Measurements from ENCODE around the gene MRTFB. TPM values are rescaled to one million over a fixed set of nuclear protein-coding genes. Genes with fewer than 3 reads are reported as not detected.
"Not testable (repeated sequence)": the region's sequence is repeated elsewhere in the genome, so short reads cannot be mapped to it uniquely, and the experiment has no call there.

Gene MRTFB
- total RNA-seq, result 10 to 100 TPM in 1 of 2 experiments, 1 to 10 TPM in 1; 9.8 to 14.0 TPM

- ChIA-PET CTCF (no interaction called here), POLR2A (no interaction called here)
Measured at GRCh38 chr16:14070877-14071575, at the start of gene MRTFB. Gene MRTFB (plus strand): TSS chr16:14071319. CDS start chr16:14140607, 69,288 bp downstream.

GRCh38 chr16:14023526-14023925 is 47.6 kb upstream of the MRTFB start:
- POLR2A ChIA-PET, result not testable (repeated sequence)

DNA sequence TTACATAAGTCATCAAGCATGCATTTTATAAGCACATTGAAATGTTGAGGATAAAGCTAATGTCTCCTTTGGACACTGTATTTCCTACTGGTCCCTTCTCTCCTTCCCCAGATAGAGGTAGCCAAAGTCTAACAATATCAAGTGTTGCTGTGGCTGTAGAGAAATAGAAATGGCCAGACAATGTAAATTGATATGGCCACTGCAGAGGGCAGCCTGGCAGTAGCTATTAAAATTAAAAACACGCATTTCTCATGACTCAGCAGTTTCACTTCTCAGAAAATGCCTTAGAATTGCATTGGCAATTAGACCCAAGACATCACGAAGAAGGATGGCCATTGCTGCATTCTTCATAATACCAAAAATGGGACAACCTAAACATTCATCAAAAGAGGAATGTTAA is 46.8 kb upstream of the MRTFB start:
- CTCF ChIA-PET, result no interaction called here

More at GRCh38 chr16:14023526-14023925, 47.6 kb upstream of the MRTFB start:
- CTCF ChIA-PET, result not testable (repeated sequence)

DNA sequence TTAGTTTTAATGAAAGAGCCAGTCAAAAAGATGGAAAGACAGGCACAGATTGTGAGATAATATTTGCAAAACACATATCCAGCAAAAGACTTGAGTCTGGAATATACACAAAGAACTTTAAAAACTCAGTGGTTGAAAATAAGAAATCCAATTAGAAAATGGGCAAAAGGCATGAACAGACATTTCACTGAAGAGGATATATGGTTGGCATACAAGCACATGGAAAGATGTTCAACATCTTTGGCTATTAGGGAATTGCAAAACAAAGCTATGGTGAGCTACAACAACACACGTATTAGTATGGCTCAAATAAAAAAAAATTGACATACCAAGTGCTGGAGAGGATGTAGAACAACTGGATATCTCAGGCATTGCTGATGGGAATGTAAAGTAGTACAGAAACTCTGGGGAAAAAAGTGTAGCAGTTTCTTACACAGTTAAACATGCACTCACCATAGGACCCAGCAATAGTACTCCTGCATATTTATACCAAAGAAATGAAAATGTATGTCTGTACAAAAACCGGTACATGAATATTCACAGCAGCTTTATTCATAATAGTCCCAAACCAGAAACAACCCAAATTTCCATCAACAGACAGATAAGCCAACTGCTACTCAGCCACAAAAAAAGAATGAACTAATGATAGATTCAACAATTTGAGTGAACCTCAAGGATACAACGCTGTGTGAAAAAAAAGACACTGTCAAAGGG is 44.4 kb upstream of the MRTFB start:
- POLR2A ChIA-PET, result no interaction called here
- CTCF ChIA-PET, result no interaction called here

More for the DNA sequence above, 46.8 kb upstream of the MRTFB start:
- POLR2A ChIA-PET, result no interaction called here

DNA sequence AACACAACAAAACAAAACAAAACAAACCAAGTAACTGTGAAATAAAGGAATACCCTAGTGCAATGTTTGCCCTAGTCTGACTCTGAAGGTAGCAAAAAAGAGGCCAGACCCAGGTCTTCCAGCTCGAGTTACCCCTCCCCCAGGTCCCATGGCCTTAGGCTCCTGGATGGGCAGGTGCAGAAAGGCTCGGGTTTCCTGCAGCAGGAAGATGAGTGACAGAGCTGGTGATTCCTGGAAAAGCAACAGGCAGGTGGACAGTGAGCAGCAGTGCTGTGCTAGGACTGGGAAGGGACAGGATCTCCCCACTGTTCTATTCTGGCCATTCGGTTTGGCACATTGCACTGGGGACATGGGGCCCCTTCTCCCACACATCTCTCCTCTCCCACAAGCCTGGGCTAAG is 42.9 kb upstream of the MRTFB start:
- CTCF ChIA-PET, result no interaction called here
- POLR2A ChIA-PET, result no interaction called here

DNA sequence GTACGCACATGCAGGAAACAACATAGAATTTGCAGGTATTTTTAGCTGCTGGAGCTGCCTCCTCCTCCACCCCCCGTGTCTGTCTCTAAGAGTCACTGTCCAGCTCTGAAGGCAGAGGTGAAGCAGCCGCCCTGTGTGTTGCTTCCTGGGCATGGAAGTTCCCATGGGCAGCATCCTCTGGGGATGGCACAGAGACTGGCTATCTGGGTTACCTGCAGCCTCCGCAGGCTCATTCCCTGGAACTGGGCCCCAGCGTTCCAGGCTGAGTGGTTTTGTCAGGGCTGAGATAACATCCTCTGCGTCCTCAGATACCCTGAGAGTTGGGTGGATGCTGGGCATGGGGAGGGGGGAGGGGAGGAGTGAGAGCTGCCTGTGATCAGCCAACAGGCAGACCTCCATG is 41.5 kb upstream of the MRTFB start:
- ChIA-PET POLR2A (no interaction called here), CTCF (no interaction called here)

GRCh38 chr16:14035092-14035491 is 36.0 kb upstream of the MRTFB start:
- ChIA-PET POLR2A (no interaction called here), CTCF (no interaction called here)

DNA sequence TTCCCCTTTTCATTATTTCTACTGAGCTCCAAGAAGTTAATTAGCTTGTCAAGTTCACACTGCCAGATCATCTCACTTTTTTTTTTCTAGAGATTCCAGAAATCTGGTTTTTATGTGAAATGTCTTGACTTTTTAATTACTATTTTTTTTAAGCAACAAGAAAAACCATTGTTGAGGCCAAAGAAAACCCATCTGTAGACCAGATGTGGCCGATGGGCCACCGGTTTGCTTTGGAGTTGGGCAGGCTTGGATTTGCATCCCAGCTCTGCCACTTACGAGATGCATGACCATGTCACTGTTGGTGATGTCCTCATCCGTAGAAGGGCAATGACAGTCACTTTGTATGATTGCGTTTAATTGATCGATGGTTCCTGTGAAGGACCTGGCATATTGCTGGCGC is 34.2 kb upstream of the MRTFB start:
- POLR2A ChIA-PET, result no interaction called here
- CTCF ChIA-PET, result no interaction called here

DNA sequence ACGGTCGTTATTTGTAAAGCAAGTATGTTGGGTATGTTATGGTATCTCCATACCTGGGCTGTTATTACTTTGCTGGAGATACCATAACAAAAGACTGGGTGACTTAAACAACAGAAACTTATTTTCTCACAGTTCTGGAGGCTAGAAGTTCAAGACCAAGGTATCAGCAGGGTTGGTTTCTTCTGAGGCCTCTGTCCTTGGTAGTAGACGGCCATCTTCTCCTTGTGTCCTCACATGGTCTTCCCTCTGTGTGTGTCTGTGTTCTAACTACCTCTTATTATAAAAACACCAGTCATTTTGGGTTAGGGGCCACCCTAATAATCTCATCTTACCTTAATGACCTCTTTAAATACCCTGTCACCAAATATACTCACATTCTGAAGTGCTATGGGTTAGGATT is 33.2 kb upstream of the MRTFB start:
- POLR2A ChIA-PET, result no interaction called here
- CTCF ChIA-PET, result no interaction called here

DNA sequence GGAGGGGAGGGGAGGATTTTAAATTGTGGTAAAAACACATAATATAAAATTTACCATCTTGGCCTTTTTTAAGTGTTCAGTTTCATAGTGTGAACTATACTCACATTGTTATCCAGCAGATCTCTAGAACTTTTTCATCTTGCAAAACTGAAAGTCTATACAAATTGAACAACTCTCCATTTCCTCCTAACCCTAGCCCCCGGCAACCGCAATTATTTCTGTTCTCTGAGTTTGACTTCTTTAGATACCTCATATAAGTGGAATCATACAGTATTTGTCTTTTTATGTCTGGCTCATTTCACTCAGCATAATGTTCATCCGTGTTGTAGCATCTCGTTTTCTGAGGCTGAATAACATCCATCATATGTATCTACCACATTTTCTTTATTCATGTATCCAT is 30.0 kb upstream of the MRTFB start:
- POLR2A ChIA-PET, result no interaction called here
- CTCF ChIA-PET, result no interaction called here

GRCh38 chr16:14042706-14043105 is 28.4 kb upstream of the MRTFB start:
- POLR2A ChIA-PET, result no interaction called here
- CTCF ChIA-PET, result no interaction called here

DNA sequence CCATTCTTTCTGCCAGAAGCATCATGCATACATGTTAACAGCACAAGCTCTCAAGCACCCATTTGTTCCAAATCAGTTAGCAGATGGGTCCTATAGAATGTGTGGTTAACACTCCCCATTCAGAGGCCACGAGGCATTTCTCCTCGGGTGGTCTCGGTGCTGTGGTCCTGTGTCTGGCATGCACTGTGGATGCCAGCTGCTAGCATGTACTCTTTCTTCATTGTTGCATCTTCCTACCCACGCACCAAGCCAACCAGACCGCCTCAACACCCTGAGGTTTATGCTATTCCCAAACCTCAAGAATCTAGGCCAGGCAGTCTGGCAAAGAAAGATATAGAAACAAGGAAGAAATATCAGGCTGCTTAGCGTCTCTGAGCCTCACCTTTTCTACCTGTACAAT is 27.8 kb upstream of the MRTFB start:
- ChIA-PET CTCF (no interaction called here), POLR2A (no interaction called here)

DNA sequence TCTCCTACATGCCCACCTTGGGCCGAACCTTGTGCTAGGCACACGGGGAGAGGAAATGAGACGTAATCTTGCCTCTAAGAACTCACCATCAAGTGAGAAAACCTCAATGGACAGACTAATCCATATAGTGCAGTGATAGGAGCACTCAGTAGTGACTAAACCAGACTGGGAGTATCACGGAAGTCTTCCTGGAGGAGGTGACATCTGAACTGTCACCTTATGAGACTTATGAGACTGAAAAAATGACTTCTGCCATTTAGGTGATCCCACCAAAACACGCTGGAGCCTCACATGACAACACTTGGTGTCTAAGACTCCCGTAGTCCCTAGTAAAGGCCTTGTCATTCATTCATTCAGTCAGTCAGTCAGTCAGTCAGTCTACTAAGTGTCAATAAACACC is 27.3 kb upstream of the MRTFB start:
- POLR2A ChIA-PET, result no interaction called here
- CTCF ChIA-PET, result no interaction called here

- CTCF ChIA-PET, result not testable (repeated sequence)
- POLR2A ChIA-PET, result interaction anchor here (0.5 kb wide), 1 partner anchor 14 kb away, joined by 4 read pairs; no protein-coding TSS in a partner anchor
Measured at GRCh38 chr16:14047121-14047859, 23.8 kb upstream of the MRTFB start.

GRCh38 chr16:14050291-14051027 is 20.7 kb upstream of the MRTFB start:
- ChIA-PET POLR2A (no interaction called here), CTCF (no interaction called here)

GRCh38 chr16:14051103-14051729 is 19.9 kb upstream of the MRTFB start:
- CTCF ChIA-PET, result no interaction called here
- POLR2A ChIA-PET, result no interaction called here

GRCh38 chr16:14056970-14057369 is 14.1 kb upstream of the MRTFB start:
- CTCF ChIA-PET, result no interaction called here
- POLR2A ChIA-PET, result no interaction called here

GRCh38 chr16:14057878-14058382 is 13.2 kb upstream of the MRTFB start:
- ChIA-PET POLR2A (no interaction called here), CTCF (interaction anchor here (0.7 kb wide), 1 partner anchor 75 kb away, joined by 3 read pairs; no protein-coding TSS in a partner anchor)

- CTCF ChIA-PET, result no interaction called here
Measured at GRCh38 chr16:14061732-14062259, 9.3 kb upstream of the MRTFB start.

More at GRCh38 chr16:14061732-14062259, 9.3 kb upstream of the MRTFB start:
- POLR2A ChIA-PET, result interaction anchor here (0.6 kb wide), 1 partner anchor 15 kb away, joined by 4 read pairs; no protein-coding TSS in a partner anchor

Measured in activated CD8-positive, alpha-beta memory T cell treated with anti-CD3 and anti-CD28 coated beads for 36 hours (primary cell).